Ascending aorta (tissue), 2 donors: ENCODE measurements around the gene PPM1L. TPM values are rescaled to one million over a fixed set of nuclear protein-coding genes. Genes with fewer than 3 reads are reported as not detected.

ENCODE experiments used
- DNase-seq, 2 donors: peaks; one replicate each; pipeline ENCODE4 v3.0.0-alpha.2; 2019; ENCODE audit warnings: low spot score in 2 of 2
- H3K27ac ChIP-seq, 2 donors: fragments of 200-600 bp; sonication (generic); one replicate each; pipeline ENCODE4 v1.5.1; 2016 to 2017; ENCODE audit warnings: mild to moderate bottlenecking in 1 of 2
- H3K27me3 ChIP-seq: fragments of 200-600 bp; sonication (generic); one replicate; pipeline ENCODE4 v1.5.1; 2017
- H3K36me3 ChIP-seq, 2 donors: fragments of 200-600 bp; sonication (generic); one replicate each; pipeline ENCODE4 v1.5.1; 2016
- H3K4me1 ChIP-seq, 2 donors: fragments of 200-600 bp; sonication (generic); one replicate each; pipeline ENCODE4 v1.5.1; 2016 to 2017; ENCODE audit warnings: mild to moderate bottlenecking in 1 of 2
- H3K4me3 ChIP-seq, 2 donors: fragments of 200-600 bp; sonication (generic); one replicate each; pipeline ENCODE4 v1.5.1; 2016 to 2017; ENCODE audit warnings: mild to moderate bottlenecking in 1 of 2
- H3K9me3 ChIP-seq, 2 donors: fragments of 200-600 bp; sonication (generic); one replicate each; pipeline ENCODE4 v1.5.1; 2016
- CTCF ChIP-seq, 3 experiments: fragments of 200-600 bp in 2 of 3; fragments of 450-650 bp in 1 of 3; sonication (generic) in 2 of 3; IDR thresholded peaks; one replicate each; pipeline ENCODE4 v1.5.1; 2016 to 2019; ENCODE audit warnings: antibody characterized with exemption in 3 of 3, mild to moderate bottlenecking in 1 of 3, moderate library complexity in 1 of 3
- intact Hi-C: fragments of 100-400 bp; cut with DNase I; formaldehyde crosslinking; loops from one replicate; pipeline ENCODE4 v1.15.1; 2023
- total RNA-seq: library from RNA; depleted of rRNA; stranded (reverse); fragments of >200 nt; gene quantifications from one replicate; pipeline ENCODE4 v1.1.0, GENCODE V29; 2016

PPM1L gene
- total RNA-seq, 1 donor from 2014 or later: 20.3 TPM

GRCh38 chr3:160968761-160969160, 212.7 kb downstream of the PPM1L start:
- no peak overlapping the region for H3K27ac ChIP-seq

GRCh38 chr3:160973067-160973809, 217.2 kb downstream of the PPM1L start:
- intact Hi-C loops: no loop called here
- DNase-seq: no peak
- H3K4me3 ChIP-seq: no peak overlapping the region
- TF ChIP-seq CTCF (IDR thresholded peaks at IDR 0.05): no peak
- no peaks in the 10 kb centered on the region for H3K9me3 ChIP-seq
- H3K4me1 ChIP-seq: no peaks in the 10 kb centered on the region
- H3K27ac ChIP-seq: no peak overlapping the region
- no peaks in the 10 kb centered on the region for H3K27me3 ChIP-seq
- H3K36me3 ChIP-seq: no peaks in the 10 kb centered on the region

More at GRCh38 chr3:160968761-160969160, 212.7 kb downstream of the PPM1L start:
- TF ChIP-seq CTCF (IDR thresholded peaks at IDR 0.05): no peak
- DNase-seq: no peak
- Histone ChIP-seq H3K9me3 (no peaks in the 10 kb centered on the region), H3K27me3 (no peaks in the 10 kb centered on the region), H3K36me3 (no peaks in the 10 kb centered on the region), H3K4me1 (no peaks in the 10 kb centered on the region), H3K4me3 (no peak overlapping the region)
- intact Hi-C loops: no loop called here

DNA sequence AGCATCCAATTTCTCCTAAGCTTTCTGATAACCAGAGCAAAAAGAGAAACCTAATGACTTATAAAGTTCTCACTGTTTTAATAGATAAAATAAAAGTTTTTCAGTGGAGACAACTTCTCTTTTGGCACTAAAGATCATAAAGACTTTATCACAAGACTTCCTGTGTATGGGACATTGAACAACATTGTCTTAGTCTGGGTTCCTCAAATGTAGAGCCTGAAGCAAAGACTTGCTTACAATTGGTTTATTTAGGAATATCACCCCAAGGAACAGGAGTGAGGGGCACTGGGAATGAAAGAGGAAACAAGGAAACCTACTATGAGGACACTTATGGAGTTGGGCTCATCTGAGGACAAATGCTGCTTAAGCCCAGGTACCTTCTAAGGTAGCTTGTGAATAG, 221.7 kb downstream of the PPM1L start:
- intact Hi-C loops: no loop called here

GRCh38 chr3:160980740-160981139, 224.7 kb downstream of the PPM1L start:
- H3K9me3 ChIP-seq: no peaks in the 10 kb centered on the region
- intact Hi-C loops: no loop called here
- no peaks in the 10 kb centered on the region for H3K36me3 ChIP-seq
- H3K4me3 ChIP-seq: no peak overlapping the region
- no peak overlapping the region for H3K27ac ChIP-seq
- no peak for TF ChIP-seq CTCF (IDR thresholded peaks at IDR 0.05)
- no peaks in the 10 kb centered on the region for H3K27me3 ChIP-seq
- no peak for DNase-seq
- H3K4me1 ChIP-seq: no peaks in the 10 kb centered on the region

More for the DNA sequence above, 221.7 kb downstream of the PPM1L start:
- H3K27ac ChIP-seq: no peak overlapping the region
- DNase-seq: no peak
- no peaks in the 10 kb centered on the region for H3K9me3 ChIP-seq
- H3K4me3 ChIP-seq: no peak overlapping the region
- H3K27me3 ChIP-seq: no peaks in the 10 kb centered on the region
- H3K4me1 ChIP-seq: no peaks in the 10 kb centered on the region
- no peak for TF ChIP-seq CTCF (IDR thresholded peaks at IDR 0.05)
- no peaks in the 10 kb centered on the region for H3K36me3 ChIP-seq

DNA sequence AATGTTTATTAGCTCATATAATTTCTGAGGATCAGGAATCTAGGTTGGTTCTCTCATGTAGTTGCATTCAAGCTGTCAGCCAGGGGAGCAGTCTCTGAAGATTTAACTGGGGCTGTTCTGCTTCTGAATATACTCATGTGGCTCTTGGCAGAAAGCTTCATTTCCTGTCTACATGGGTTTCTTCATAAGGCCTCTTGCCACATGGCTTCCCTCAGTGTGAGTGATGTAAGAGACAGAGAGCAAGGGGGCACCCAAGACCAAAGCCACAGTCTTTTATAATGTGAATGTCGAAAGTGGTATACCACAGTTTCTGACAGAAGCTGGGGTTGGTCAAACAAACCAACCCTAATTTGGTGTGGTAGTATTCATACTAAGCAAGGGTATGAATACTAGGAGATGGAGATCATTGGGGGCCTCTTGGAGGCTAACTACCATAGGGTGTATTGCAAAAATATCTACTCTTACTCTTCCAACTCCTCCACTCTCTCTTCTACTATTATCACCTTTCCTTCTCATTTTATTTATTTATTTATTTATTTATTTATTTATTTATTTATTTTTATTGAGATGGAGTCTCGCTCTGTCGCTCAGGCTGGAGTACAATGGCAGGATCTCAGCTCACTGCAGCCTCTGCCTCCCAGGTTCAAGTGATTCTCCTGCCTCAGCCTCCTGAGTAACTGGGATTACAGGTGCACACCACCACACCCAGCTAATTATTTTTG, 225.3 kb downstream of the PPM1L start:
- Histone ChIP-seq H3K27me3 (no peaks in the 10 kb centered on the region), H3K9me3 (no peaks in the 10 kb centered on the region), H3K36me3 (no peaks in the 10 kb centered on the region), H3K4me3 (no peak overlapping the region), H3K4me1 (no peaks in the 10 kb centered on the region), H3K27ac (no peak overlapping the region)
- no peak for TF ChIP-seq CTCF (IDR thresholded peaks at IDR 0.05)
- DNase-seq: peak in 1 of 2 donors; percentile 68
- intact Hi-C loops: no loop called here
